ENCODE data around the gene FGD5.

GRCh38 chr3:14894085-14894484 is 75.3 kb downstream of the FGD5 start:
- TF ChIP-seq CTCF (IDR thresholded peaks at IDR 0.05; ENCODE audit: low read depth, low read length): no peak
- no peak for TF ChIP-seq POLR2A (IDR thresholded peaks at IDR 0.05; ENCODE audit: extremely low read depth, insufficient read length)
- no peak for TF ChIP-seq MAX (IDR thresholded peaks at IDR 0.05; ENCODE audit: low read depth, low read length)
- TF ChIP-seq MYC (IDR thresholded peaks at IDR 0.05; ENCODE audit: low read depth, low read length): no peak
